OCI-LY1 (cell line): ENCODE results near the gene CTRL.

Source experiments
- CTCF ChIP-seq: fragments of 200-600 bp; sonication (generic), shearing (Covaris generic); IDR thresholded peaks from 2 replicates; pipeline ENCODE4 v1.5.1; 2017; ENCODE audit warnings: mild to moderate bottlenecking, antibody characterized with exemption, low read length, moderate library complexity, mixed read lengths
- EZH2 ChIP-seq: fragments of 200-600 bp; sonication (generic), shearing (Covaris generic); IDR thresholded peaks from 2 replicates; pipeline ENCODE4 v1.8.0; 2017; ENCODE audit warnings: borderline replicate concordance, mixed run types, mild to moderate bottlenecking, antibody characterized with exemption, low read length, moderate library complexity, mixed read lengths

DNA sequence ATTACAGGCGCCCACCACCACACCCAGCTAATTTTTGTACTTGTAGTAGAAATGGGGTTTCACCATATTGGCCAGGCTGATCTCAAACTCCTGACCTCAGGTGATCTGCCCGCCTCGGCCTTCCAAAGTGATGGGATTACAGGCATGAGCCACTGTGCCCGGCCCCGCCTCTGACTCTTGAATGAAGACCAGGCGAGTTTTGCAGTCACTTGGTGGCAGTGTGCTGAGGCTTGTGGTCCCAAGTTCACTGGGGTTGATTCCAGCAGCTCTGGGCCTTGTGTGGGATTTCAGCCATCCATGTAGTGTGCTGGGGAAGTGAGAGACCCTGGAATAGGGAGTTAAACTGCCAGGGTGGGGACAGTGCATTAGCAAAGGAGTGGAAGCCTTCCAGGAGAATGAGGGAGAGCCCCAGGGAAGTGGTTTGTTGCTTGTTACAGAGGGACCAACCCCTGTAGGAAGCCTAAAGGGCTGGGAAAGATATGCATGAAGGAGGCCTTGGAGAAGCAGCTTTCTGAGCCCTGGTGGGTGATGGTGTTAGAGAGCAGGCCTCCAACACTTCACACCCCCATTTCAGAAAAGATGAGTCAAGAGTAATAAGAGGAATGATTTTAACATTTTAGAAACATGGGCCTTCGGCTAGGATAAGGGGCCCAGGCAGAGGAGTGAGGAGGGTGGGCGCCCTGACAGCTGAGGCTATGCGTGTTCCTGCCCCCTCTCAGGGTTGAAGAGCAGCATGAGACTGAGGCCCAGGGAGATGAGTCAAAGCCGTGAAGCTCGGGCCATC lies 24.1 kb downstream of the CTRL start:
- TF ChIP-seq CTCF (no peak), EZH2 (no peak)
